Prostate gland (tissue), 2 donors: Measurements from ENCODE around the gene NPB. TPM values are rescaled to one million over a fixed set of nuclear protein-coding genes. Genes with fewer than 3 reads are reported as not detected.

Experiments
- DNase-seq: peaks from one replicate; pipeline ENCODE4 v3.0.0-alpha.2; 2019; ENCODE audit warnings: low spot score
- H3K27ac ChIP-seq, 2 donors: fragments of 200-600 bp; sonication (generic); 2 replicates each; pipeline ENCODE4 v1.5.1; 2017 to 2019
- H3K27me3 ChIP-seq: fragments of 200-600 bp; sonication (generic); replicated peaks from 2 replicates; pipeline ENCODE4 v1.5.1; 2019; ENCODE audit not compliant: insufficient read depth
- H3K36me3 ChIP-seq, 2 donors: fragments of 200-600 bp; sonication (generic); 1 replicate in 1 of 2; 2 replicates in 1 of 2; pipeline versions ENCODE4 v1.5.1 to v1.8.1; 2017 to 2019
- H3K4me1 ChIP-seq: fragments of 200-600 bp; sonication (generic); replicated peaks from 2 replicates; pipeline ENCODE4 v1.5.1; 2019
- H3K4me3 ChIP-seq, 2 donors: fragments of 200-600 bp; sonication (generic); 2 replicates each; pipeline ENCODE4 v1.5.1; 2017 to 2019
- H3K9me3 ChIP-seq: fragments of 200-600 bp; sonication (generic); 2 replicates; pipeline ENCODE4 v1.5.1; 2017
- POLR2A ChIP-seq: fragments of 450-650 bp; IDR thresholded peaks from one replicate; pipeline ENCODE4 v1.6.1; 2016; ENCODE audit warnings: antibody characterized with exemption, mild to moderate bottlenecking
- POLR2AphosphoS5 ChIP-seq: sonication (generic); formaldehyde crosslinking; IDR thresholded peaks from one replicate; pipeline ENCODE4 v1.6.1; 2017; ENCODE audit warnings: antibody characterized with exemption
- whole genome bisulfite sequencing: methylation state at CpG from one replicate; pipeline ENCODE4 v1.1.5; 2018; 5-methylcytosine and 5-hydroxymethylcytosine counted together
- intact Hi-C: fragments of 100-400 bp; cut with DNase I; formaldehyde crosslinking; loops from one replicate; pipeline ENCODE4 v1.14.2; 2022
- total RNA-seq, 2 donors: library from RNA; depleted of rRNA; stranded (reverse); fragments of >200 nt; gene quantifications; one replicate each; pipeline ENCODE4 v1.1.0, GENCODE V29; 2016
- TF ChIP-seq, protein P1 (sequence below), 4 experiments: fragments of 200-600 bp in 2 of 4; fragments of 450-650 bp in 2 of 4; sonication (generic) in 2 of 4; IDR thresholded peaks; 1 replicate in 3 of 4; 2 replicates in 1 of 4; pipeline ENCODE4 v1.5.1; 2016 to 2019; ENCODE audit warnings: antibody characterized with exemption in 4 of 4, mild to moderate bottlenecking in 2 of 4, moderate library complexity in 2 of 4

The NPB gene
- total RNA-seq, 2 donors from 2014 or later = 9.8 to 10.9 TPM

DNA sequence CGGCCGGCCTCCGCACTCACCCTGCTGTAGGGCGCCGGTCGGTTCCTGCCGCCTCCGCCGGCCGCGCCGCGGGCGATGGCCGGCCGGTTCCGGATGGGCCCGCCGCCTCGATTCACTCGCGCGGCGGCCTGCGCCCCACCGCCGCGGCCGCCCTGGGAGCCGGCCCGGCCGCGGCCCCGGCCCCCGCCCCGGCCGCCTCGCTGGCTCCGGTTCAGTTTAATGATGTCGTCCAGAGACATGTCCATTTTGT lies 10.8 kb upstream of the NPB start:
- Histone ChIP-seq H3K27ac (peak overlapping the region; percentile 79 to 92), H3K9me3 (no peaks in the 10 kb centered on the region), H3K4me3 (peak overlapping the region; percentile 96 to 99), H3K36me3 (peaks cover 5 to 14% of the 10 kb centered on the region in 2 donors), H3K27me3 (no peaks in the 10 kb centered on the region), H3K4me1 (peaks cover 5% of the 10 kb centered on the region)
- DNase-seq = no peak
- intact Hi-C loops = no loop called here
- TF ChIP-seq POLR2AphosphoS5 = no peak
- TF ChIP-seq, protein P1, sequence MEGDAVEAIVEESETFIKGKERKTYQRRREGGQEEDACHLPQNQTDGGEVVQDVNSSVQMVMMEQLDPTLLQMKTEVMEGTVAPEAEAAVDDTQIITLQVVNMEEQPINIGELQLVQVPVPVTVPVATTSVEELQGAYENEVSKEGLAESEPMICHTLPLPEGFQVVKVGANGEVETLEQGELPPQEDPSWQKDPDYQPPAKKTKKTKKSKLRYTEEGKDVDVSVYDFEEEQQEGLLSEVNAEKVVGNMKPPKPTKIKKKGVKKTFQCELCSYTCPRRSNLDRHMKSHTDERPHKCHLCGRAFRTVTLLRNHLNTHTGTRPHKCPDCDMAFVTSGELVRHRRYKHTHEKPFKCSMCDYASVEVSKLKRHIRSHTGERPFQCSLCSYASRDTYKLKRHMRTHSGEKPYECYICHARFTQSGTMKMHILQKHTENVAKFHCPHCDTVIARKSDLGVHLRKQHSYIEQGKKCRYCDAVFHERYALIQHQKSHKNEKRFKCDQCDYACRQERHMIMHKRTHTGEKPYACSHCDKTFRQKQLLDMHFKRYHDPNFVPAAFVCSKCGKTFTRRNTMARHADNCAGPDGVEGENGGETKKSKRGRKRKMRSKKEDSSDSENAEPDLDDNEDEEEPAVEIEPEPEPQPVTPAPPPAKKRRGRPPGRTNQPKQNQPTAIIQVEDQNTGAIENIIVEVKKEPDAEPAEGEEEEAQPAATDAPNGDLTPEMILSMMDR (IDR thresholded peaks at IDR 0.05) = no peak
- no peak for TF ChIP-seq POLR2A
- no CpG with 5 or more reads among the region's 40 CpGs for WGBS

DNA sequence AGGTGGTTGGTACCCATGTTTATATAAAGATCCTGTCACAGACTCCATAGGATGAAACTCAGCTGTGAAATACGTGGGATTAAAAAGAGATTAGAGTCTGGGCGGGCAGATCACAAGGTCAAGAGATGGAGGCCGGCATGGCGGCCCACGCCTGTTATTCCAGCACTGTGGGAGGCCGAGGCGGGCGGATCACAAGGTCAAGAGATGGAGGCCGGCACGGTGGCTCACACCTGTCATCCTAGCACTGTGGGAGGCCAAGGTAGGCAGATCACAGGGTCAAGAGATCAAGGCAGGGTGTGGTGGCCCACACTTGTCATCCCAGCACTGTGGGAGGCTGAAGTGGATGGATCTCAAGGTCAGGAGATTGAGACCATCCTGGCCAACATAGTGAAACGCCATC lies 6.6 kb upstream of the NPB start:
- intact Hi-C loops = no loop called here
- 95% methylated on average over 11 of the region's 11 CpGs for WGBS
- Histone ChIP-seq H3K4me3 (no peak overlapping the region), H3K4me1 (peaks cover 1% of the 10 kb centered on the region), H3K27ac (no peak overlapping the region), H3K9me3 (no peaks in the 10 kb centered on the region), H3K36me3 (peaks cover 0 to 5% of the 10 kb centered on the region in 2 donors), H3K27me3 (no peaks in the 10 kb centered on the region)
- DNase-seq = no peak
- TF ChIP-seq POLR2AphosphoS5 (no peak), POLR2A (no peak)
- TF ChIP-seq, protein P1 (IDR thresholded peaks at IDR 0.05) = no peak

DNA sequence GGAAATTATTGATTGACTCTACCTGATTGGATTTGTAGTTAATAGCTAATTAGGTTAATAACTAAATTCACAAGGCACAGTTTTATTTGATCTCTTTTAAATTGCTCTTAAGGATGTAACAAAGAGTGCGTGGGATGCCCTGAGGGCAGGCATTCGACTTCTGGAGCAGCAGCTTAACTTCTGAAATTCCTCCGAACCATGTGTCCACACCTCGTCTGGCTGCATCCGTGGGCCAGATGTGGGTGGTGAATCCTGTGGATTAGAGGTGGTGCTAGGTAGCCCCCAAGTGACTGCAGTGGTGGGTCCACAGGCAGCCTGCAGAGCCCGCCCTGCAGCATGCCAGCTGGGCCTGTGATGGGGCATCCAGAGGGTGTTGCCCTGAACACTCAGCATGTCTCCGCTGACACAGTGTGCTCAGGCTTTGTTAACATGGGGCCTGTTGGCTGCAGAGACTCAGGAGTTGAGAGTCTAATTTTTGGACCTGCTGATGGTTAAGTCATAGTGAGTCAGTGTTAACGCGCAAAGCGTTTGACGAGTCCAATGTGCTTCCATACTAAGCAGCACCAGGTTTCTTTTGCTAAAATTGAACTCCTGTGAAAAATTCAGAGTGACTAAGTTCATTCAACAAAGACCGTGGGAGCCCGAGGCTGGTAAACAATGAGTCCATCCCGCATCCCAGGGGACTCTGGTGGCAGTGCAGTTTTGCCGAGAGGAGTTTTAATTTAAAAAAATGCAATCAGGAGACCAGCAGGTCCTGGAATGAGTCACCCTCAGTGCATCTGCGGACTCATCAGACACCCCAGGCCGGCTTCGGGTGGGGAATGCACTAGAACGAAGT lies 3.8 kb upstream of the NPB start:
- intact Hi-C loops = no loop called here
- DNase-seq = no peak
- no peak overlapping the region for H3K27ac ChIP-seq
- H3K4me3 ChIP-seq = no peak overlapping the region
- H3K9me3 ChIP-seq = no peaks in the 10 kb centered on the region
- H3K27me3 ChIP-seq = no peaks in the 10 kb centered on the region
- H3K36me3 ChIP-seq = peaks cover 0 to 5% of the 10 kb centered on the region in 2 donors
- WGBS = 86% methylated on average over 19 of the region's 19 CpGs
- TF ChIP-seq POLR2AphosphoS5 (no peak), POLR2A (no peak)
- TF ChIP-seq, protein P1 (IDR thresholded peaks at IDR 0.05) = no peak
- peaks cover 4% of the 10 kb centered on the region for H3K4me1 ChIP-seq

DNA sequence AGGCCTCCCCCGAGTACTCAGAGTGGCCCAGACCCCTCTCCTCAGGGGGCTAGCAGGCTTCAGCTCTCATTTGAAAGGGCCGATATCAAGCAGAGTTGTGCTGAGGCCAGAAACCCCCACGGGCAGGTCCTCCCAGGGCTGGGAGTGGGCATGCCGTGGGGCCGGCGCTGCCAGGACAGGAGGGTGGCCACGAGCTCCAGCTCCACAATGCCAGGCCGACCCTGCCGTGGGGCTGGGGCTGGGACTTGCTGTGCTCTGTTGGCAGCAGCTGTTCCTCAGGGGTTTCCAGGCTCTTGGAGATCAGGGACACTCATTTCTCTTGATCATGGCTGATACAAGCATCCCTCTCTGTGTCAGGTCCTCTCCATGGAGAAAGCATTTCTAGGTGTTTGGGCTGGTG lies 3.2 kb upstream of the NPB start:
- no peak overlapping the region for H3K27ac ChIP-seq
- DNase-seq = no peak
- 88% methylated on average over 9 of the region's 9 CpGs for WGBS
- peaks cover 4% of the 10 kb centered on the region for H3K4me1 ChIP-seq
- no peaks in the 10 kb centered on the region for H3K9me3 ChIP-seq
- intact Hi-C loops = no loop called here
- H3K4me3 ChIP-seq = no peak overlapping the region
- TF ChIP-seq, protein P1 (IDR thresholded peaks at IDR 0.05) = no peak
- TF ChIP-seq POLR2AphosphoS5 (no peak), POLR2A (no peak)
- H3K36me3 ChIP-seq = peaks cover 0 to 5% of the 10 kb centered on the region in 2 donors
- H3K27me3 ChIP-seq = no peaks in the 10 kb centered on the region

DNA sequence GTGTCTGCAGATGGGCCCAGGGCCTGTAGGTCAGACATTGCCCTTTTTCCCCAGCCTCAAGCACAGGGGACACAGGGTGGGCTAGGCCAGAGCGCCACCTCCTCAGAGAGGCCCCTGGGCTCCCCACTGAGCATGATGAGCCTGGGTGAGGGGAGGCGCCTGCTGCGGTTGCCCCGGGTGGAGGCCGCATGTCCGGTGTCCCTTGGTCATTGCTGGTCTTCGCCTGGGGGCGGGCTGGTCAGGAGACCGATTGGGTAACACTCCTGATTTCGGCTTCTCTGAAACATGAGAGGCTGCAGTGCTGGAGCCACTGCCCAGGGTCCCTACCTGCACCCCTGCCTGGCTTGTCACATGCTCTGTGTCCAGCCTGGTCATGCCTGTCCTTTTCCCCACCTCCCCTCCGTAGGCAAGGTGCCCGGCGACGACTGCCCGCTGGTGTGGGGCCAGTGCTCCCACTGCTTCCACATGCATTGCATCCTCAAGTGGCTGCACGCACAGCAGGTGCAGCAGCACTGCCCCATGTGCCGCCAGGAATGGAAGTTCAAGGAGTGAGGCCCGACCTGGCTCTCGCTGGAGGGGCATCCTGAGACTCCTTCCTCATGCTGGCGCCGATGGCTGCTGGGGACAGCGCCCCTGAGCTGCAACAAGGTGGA lies 2.4 kb upstream of the NPB start:
- H3K9me3 ChIP-seq = no peaks in the 10 kb centered on the region
- peaks cover 0 to 5% of the 10 kb centered on the region in 2 donors for H3K36me3 ChIP-seq
- no peak for DNase-seq
- 95% methylated on average over 21 of the region's 22 CpGs for WGBS
- H3K4me3 ChIP-seq = no peak overlapping the region
- H3K27ac ChIP-seq = no peak overlapping the region
- intact Hi-C loops = no loop called here
- H3K27me3 ChIP-seq = no peaks in the 10 kb centered on the region
- TF ChIP-seq POLR2AphosphoS5 (no peak), POLR2A (no peak)
- TF ChIP-seq, protein P1 (IDR thresholded peaks at IDR 0.05) = no peak
- peaks cover 4% of the 10 kb centered on the region for H3K4me1 ChIP-seq
